ENCODE measurements around the gene CSAD.

GRCh38 chr12:53210843-53211242 lies 30.1 kb upstream of the CSAD start:
- TF ChIP-seq CTCF (conservative IDR thresholded peaks at IDR 0.05; ENCODE audit: low read length) = no peak
- no peak for TF ChIP-seq EZH2phosphoT487 (IDR thresholded peaks at IDR 0.05; ENCODE audit: borderline replicate concordance, low read depth, low read length)

Measured in OCI-LY7 (cell line).